Measurements from ENCODE around the gene SLC24A5.

- no peak for TF ChIP-seq CTCF (conservative IDR thresholded peaks at IDR 0.05 in 1 of 2, IDR thresholded peaks at IDR 0.05 in 1 of 2; ENCODE audit: extremely low read depth in 1 of 2, insufficient read depth in 1 of 2, low read depth in 1 of 2, low read length in 2 of 2)
- TF ChIP-seq EZH2 (IDR thresholded peaks at IDR 0.05; ENCODE audit: borderline replicate concordance, low read length): no peak
Measured at GRCh38 chr15:48176957-48177356, 56.2 kb downstream of the SLC24A5 start.
